ENCODE measurements around the gene SAMD9L.
"Not testable (repeated sequence)": the region's sequence is repeated elsewhere in the genome, so short reads cannot be mapped to it uniquely, and the experiment has no call there.

SAMD9L gene

DNA sequence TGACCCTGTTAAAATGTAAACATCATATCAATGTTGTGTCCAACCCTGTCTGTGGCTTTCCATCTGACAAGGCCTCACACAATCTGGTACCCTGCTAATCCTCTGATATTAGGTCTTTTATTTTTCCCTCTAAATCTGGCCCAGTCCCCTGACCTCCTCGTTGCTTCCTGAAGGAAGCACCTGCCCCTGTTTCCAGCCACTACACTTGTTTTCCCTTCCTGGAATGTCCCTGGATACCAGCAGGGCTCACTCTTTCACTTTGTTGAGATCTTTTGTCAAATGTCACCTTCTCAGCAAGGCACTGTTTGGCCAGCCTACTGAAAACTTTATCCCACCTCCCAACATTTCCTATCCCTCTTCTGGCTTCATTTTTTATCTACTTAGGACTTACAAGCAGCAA is 2.1 kb downstream of the SAMD9L start:
- DNase-seq (ENCODE audit: low spot score), result no peak

DNA sequence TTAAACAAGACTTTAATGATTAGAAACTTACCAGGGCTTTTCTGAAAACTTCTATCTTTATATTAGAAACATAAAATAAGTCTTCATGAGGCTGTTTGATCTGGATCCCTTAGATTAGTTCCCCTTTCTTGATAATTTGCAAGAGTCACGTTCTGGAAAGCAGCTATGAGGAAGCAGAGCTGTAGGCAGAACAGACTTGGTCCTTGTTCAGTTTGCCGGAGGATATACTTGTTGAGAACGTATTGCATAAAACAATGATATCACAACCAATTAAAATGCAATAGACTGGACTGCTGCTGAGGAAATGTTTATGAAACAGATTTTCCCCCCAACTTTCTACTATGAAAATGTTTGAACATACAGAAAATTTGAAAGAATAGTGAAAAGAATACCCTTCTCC is 2.8 kb downstream of the SAMD9L start:
- no peak for DNase-seq (ENCODE audit: low spot score)

DNA sequence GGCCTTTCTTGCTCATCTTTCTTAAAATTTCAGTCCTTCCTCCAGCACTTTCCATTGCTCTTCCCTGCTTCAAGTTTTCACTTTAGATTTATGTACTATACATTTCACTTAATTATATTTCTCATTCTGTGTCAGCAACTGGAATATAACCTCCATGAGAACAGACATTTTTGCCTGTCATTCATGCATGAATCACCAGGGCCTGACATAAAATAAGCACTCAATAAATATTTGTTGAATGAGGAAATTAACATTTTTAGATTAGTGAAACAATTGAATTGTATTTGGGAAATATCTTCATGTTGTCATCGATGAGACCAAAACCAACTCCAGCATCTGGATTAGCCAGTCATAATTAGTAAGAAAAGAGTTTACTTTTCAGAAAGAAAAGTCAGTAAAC is 6.1 kb downstream of the SAMD9L start:
- no peak for DNase-seq (ENCODE audit: low spot score)

DNA sequence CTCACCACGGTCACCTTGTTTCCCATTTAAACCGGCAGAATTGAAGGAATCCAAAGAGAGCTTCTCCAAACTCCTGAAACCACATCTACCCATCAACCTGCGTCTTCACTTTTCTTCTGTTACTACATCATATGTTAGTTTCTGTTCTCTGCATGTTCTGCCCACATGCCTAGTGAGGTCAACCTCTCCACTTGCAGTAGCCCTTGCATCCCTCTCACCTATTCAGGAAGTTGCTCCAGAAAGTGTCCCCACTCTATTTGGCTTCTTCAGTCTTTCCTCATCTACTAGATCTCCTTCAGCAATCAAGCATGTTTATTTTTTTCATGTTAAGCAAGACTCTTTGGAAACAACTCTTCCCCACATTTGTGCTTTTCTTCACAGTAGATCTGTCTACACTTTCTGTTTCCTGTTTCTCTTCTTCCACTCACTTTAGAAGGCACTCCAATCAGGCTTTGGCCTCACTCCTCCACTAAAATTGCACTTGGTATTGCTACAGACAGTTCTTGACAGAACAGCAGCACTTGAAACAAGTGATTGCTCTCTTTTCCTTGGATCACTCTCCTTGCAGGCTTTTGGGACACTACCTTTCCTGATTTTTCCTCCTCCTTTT is 7.5 kb downstream of the SAMD9L start:
- no peak for DNase-seq (ENCODE audit: low spot score)

DNA sequence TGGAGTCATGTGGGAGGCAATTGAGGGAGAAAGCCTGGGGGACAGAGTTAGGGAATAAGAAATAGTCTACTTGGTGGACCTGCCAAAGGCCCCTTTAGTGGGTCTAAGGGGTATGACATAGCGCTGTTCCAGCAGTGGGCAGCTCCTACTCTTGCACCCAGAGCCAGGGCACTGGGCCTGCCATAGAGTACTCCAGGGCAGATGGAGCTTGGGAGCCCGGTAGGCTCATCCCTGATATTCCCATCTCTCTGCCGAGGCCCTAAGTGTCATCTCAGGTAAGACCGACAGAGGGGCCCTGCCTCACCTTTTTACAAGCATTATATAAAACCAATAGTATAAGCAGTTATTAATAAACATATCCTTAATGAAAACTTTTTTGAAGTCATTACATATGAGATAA is 9.6 kb downstream of the SAMD9L start:
- DNase-seq (ENCODE audit: low spot score), result no peak

DNA sequence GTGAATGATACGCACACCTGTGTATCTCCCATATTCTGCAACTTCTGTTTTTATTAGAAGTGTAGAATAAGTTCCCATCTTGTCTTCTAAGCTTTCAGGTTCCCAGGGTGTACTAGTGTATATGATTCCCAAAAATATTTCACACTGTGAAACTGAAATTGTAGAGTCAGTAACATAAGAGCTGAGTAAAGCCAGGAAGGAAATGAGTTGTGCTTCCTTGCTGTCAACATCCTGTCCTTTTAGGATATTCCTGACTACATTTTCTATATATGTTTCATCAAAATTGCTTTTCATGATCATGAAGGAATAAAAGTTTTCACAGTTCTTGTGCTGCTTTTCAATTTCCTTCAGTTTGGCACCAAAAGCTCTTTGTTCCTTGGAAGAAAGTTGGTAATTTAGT is 15.2 kb downstream of the SAMD9L start:
- no peak for DNase-seq (ENCODE audit: low spot score)

DNA sequence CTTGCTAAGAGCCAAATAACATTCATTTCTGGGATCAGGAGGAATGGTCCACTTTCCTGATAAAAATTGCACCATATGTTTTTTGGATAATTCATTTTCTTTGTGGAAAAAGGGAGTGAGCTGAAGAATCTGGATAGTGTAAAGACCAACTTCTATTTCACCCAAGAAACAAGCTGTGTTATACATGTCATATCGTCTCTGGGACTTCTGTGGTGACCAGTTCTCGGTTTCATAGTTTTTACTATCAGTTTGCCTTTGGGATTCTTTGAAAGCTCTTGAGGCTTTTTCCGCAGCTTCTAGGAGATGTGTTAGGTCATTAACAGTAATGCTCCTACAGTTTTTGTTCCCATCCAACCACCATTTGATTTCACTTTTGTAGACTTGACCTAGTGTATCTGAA is 16.0 kb downstream of the SAMD9L start:
- DNase-seq (ENCODE audit: low spot score), result no peak

DNA sequence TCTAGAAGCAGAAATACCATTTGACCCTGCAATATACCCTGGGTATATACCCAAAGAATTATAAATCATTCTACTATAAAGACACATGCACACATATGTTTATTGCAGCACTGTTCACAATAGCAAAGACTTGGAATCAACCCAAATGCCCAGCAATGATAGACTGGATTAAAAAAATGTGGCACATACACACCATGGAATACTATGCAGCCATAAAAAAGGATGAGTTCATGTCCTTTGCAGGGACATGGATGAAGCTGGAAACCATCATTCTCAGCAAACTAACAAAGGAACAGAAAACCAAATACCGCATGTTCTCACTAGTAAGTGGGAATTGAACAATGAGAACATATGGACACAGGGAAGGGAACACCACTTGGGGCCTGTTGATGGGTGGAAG is 21.2 kb downstream of the SAMD9L start:
- DNase-seq (ENCODE audit: low spot score), result not testable (repeated sequence)

DNA sequence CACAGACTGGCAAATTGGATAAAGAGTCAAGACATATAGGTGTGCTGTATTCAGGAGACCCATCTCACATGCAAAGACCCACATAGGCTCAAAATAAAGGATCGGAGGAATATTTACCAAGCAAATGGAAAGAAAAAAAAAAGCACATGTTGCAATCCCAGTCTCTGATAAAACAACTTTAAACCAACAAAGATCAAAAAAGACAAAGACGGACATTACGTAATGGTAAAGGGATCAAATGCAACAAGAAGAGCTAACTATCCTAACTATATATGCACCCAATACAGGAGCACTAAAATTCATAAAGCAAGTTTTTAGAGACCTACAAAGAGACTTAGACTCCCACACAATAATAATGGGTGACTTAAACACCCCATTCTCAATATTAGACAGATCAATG is 24.7 kb downstream of the SAMD9L start:
- DNase-seq (ENCODE audit: low spot score), result not testable (repeated sequence)

DNA sequence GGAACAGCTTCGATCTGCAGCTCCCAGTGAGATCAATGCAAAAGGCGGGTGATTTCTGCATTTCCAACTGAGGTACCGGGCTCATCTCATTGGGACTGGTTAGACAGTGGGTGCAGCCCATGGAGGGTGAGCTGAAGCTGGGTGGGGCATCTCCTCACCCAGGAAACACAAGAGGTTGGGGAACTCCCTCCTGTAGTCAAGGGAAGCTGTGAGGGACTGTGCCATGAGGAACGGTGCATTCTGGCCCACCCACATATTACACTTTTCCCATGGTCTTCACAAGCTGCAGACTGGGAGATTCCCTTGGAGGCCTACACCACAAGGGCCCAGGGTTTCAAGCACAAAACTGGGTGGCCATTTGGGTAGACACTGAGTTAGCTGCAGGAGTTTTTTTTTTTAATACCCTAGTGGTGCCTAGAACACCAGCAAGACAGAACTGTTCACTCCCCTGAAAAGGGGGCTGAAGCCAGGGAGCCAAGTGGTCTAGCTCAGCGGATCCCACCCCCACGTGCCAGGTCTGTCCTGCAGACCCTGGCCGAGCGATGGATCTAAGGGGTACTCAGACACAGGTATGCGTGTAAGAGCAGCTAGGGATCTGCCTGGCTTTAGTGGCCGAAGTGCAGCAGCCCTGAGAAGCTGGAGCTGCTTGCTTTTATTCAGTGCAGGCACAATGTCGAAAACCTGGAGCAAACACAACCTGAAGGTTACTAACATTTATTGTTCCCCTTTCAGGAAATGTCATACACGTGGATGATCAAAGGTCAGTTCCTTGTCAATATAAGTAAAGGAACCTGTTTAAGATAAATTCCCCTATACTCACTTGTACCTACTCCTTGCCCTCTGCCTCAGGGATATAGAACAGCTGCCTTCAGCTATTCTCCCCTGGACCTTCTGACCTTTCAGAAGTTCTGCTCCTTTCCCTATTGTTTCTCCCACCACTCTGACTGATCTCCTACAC is 27.3 kb downstream of the SAMD9L start:
- no peak for DNase-seq (ENCODE audit: low spot score)

DNA sequence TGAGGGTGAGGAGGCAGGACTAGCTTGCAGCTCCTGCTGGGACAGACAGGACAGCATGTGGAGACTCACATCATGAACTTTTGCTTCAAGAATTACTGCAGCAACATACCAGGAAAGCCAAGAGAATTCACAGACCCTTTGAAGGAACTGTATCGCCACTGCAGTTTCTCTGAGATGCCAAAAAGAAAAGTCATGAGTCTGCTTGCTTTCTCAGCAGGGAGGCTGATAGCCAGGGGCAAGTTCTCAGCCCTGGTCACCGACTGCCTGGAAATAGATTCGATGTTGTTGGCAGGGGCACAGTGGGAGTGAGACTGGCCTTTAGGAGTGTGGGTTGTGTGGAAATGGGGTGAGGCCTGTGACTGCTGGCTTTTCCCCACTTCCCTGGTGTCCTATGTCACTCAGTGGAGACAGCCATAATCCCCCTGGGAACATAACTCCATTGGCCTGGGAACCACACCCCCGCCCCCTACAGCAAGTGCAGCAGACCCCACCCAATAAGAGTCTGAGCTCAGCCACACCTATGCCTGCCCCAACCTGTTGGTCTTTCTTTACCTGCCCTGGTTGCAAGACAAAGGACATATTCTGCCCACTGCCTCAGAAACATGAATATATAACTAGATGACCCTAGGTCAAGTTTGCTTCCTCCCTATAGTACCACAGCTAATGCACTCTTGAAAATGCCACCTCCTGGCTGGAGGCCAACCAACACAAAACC is 28.8 kb downstream of the SAMD9L start:
- no peak for DNase-seq (ENCODE audit: low spot score)

DNA sequence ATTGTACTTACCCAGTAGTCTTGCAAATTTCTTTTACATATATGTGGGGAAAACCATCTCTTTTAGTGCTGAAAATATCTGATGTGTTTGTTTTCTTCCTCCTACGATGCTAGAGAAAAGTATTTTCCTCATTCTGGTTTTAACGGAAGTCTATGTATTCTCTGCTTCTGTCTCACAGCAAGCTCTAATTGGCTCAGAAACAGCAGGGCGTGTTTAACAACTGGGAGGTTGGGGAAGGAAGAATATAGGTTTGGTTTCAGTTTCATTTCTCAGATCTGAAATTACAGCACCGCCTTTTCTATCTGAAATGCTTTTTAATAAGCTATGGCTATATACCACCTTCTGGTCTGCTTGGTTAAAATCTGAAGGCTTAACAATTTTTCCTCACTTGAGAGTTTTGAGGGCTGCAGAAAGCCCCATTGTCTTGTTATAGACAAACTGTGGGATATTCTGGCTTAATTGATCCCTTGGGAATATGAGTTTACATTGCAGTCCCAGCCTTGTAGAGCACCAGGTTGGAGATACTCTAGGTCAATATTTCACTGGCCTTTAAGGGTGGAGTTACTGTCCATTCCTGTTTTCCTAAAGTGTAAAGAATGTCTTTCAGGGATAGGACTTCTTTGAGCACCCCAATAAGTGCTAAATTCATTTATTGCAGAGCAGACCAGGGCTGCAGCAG is 30.2 kb downstream of the SAMD9L start, which contains the start of gene SAMD9:
Gene SAMD9 (minus strand): TSS at position 128 of the 679 bp plus-strand sequence. CDS start 11,882 bp downstream, outside the sequence.
- peak; percentile 87 for DNase-seq (ENCODE audit: low spot score)

DNA sequence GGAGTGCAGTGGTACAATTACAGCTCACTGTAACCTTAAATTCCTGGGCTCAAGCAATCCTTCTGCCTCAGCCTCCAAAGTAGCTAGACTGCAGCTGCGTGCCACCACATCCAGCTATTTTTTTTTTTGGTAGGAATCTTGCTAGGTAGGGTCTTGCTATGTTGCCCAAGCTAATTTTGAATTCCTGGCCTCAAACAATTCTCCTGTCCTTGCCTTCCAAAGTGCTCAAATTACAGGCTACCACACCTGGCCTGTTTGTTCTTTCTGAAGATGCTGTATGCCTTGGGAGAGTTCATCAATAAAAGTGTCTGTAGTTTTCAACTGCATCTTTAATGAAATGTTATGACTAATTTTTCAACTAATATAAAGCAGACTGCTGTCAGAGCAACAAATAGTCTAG is 30.9 kb downstream of the SAMD9L start:
- no peak for DNase-seq (ENCODE audit: low spot score)

DNA sequence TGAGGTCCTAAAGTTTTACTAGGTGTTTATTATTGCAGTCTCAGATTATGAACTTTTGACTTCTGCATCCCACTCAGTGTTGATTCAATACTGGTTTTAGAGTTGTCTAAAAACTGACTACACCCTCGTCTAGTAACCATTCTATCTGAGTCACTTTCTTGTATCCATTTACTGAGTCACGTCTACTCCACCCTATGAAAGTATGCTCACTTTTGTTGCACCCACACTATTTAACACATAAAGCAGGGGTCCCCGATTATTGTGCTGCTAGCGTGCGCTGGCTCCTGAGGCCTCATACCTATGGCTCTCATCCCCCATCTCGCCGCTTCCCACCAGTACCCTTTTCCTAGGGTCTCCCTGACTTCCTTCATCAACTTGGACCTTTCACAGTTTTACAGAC is 32.4 kb downstream of the SAMD9L start:
- DNase-seq (ENCODE audit: low spot score), result no peak

DNA sequence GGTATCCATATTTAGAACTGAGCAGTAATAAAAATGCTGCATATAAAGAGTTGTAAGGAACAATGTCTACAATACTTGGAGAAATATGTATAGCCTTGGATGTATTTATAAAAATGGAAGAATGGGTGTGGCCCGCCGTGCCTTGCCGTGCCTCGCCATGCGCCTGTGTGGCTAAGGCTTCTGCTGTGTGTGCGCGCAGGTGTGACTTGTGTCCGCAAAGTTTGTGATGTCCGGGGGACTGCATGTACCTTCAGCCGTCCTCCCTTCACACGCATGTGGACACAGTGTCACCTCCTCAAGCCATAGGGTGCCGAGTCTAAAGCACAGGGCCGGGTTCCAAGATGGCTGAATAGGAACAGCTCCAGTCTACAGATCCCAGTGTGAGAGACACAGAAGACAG is 40.2 kb downstream of the SAMD9L start:
- no peak for DNase-seq (ENCODE audit: low spot score)

DNA sequence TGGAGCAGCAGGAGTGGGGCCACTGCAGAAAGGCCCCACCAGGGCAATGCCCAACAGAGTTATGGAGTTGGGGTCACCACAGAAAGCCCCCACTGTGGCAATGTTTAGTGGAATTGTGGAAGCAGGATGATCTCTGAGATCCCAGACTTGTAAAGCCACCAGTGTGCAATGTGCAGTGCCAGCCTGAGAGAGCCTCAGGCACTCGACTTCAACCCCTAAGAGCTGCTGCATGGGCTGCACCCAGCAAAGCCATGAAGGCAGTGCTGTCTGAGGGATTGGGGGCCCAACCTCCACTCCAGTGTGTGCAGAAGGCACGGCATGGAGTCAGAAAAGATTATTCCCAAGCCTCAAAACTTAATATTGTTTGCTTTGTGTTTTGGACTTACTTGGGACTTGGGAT is 50.8 kb downstream of the SAMD9L start:
- no peak for DNase-seq (ENCODE audit: low spot score)

DNA sequence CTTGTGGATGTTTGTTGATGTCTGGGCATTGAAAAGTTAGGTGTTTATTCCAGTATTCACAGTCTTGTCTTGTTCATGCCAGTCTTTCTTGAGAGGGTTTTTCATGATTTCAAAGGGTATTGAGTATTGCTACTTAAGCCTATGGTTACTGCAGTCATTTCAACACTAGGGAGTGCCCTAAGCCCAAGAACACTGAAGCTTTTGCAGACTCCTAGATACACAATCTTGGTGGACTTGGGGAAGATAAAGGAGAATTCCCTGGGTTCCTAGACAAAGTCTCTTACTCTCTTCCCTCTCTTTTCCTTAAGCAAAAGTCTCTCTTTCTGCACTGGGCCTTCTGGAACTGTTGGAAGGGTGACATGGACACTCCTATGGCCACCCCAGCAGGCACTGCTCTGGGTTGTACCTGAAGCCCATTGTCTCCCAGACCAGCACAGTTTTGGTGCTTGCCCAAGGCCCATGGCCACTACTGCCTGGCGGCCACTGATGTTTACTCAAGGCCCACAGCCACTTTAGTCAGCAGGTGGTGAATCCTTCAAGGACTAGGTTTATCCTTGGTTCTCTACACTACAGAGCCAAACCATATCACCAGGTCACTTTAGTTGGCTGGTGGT is 55.3 kb downstream of the SAMD9L start:
- no peak for DNase-seq (ENCODE audit: low spot score)

Measured in pons (tissue), 1 donor.